ENCODE data around the gene MRPL44.

DNA sequence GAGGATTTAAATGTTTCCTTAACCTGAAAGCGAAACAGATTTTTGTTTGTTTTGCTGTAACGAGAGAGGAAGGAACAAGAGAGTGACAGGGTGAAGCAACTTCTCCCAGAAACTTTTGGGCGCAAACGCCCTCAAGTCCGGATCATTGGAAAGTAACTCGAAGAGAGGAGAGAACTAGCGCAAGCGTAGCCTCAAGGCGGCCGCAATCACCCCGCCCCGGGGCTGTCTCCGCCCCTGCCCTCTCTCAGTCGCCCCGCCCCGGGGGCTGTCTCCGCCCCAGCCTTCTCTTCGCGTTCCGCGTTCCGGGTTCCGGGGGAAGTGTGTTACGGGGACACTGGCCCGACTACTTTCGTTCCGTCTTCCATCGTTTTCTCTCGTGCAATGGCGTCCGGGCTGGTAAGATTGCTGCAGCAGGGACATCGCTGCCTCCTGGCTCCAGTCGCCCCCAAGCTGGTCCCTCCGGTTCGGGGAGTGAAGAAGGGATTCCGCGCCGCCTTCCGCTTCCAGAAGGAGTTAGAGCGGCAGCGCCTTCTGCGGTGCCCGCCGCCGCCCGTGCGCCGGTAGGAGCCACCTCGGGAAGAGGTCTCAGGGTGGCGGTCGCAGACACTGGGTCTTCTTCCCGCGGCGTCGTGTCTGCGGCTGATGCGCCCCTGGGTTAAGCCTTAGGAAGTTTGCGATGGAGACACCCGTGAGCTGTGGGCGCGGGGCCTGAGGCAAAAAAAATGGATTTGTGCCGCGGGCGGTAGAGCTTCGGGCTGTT lies at the start of gene MRPL44:
- no peak for TF ChIP-seq POLR2A (IDR thresholded peaks at IDR 0.05)
- TF ChIP-seq, protein P1, sequence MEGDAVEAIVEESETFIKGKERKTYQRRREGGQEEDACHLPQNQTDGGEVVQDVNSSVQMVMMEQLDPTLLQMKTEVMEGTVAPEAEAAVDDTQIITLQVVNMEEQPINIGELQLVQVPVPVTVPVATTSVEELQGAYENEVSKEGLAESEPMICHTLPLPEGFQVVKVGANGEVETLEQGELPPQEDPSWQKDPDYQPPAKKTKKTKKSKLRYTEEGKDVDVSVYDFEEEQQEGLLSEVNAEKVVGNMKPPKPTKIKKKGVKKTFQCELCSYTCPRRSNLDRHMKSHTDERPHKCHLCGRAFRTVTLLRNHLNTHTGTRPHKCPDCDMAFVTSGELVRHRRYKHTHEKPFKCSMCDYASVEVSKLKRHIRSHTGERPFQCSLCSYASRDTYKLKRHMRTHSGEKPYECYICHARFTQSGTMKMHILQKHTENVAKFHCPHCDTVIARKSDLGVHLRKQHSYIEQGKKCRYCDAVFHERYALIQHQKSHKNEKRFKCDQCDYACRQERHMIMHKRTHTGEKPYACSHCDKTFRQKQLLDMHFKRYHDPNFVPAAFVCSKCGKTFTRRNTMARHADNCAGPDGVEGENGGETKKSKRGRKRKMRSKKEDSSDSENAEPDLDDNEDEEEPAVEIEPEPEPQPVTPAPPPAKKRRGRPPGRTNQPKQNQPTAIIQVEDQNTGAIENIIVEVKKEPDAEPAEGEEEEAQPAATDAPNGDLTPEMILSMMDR (IDR thresholded peaks at IDR 0.05): no peak
- peak in 2 of 3 donors; percentile 63 to 100 for TF ChIP-seq POLR2AphosphoS5 (IDR thresholded peaks at IDR 0.05)
